GM19328 (cell line): ENCODE results near the gene CACNA1D.

Experiments
- ATAC-seq: cut with Tn5 transposase; IDR thresholded peaks from one replicate; pipeline ENCODE4 v1.9.1; 2021; ENCODE audit warnings: mild to moderate bottlenecking, moderate library complexity; ENCODE audit not compliant: unreplicated experiment

CACNA1D gene

DNA sequence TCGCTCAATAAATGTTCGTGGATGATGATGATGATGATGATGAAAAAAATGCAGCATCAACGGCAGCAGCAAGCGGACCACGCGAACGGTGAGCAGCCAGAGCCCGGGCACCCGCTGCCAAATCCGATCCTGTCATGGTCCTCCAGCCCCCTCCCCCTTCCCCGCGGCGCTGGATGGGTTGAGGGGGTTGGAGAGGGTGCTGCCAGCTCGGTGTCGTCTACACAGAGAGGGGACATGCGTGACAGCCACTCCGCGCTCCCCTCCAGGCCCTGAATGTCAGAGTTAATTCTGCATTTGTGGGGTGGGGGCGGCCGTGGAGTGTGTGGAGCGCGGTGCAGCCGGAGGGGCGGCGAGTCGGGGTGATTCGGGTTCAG lies 722 bp downstream of the CACNA1D start:
- no peak for ATAC-seq

DNA sequence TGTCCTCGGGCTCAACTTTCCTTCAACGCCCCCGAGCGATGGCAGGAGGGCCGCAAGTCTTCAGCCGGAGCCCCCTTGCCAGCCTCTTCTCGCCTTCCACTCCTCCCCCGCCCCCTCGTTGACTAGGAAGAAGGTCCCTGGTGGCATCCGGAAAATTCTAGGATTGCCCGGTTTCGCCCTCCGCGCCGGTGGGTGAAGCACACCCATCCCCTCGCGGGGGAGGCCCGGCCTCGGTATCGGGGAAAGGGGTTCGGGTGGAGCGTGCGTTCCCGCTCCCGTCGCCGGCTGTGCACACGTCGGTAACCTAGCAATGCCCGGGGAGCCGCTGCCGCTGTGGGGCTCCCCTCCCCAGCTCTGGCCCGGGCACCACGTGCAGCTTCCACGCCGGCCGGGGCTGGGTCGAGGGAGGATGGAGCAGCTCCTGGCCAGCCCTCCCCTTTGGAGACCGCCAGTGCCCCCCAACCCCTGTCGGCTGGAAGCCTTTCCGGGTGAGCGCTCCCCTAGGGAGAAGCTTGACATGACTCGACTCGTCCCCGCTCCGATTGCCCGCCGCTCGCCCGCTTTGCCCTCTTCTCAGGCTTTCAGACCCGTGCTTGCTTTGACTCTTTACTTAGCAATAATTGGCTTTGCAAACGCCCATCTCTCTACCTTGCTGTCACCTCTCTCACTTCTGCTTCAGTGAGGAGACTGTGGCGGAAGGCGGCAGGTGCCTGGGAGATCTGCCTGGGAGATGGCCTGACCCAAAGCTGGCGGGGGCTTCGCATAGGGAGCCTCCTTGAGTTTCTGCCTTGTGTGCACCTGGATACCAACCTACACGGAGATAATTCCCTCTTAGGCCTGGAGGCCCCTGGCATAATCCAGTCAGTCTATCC lies 1.3 kb downstream of the CACNA1D start:
- ATAC-seq: no peak

DNA sequence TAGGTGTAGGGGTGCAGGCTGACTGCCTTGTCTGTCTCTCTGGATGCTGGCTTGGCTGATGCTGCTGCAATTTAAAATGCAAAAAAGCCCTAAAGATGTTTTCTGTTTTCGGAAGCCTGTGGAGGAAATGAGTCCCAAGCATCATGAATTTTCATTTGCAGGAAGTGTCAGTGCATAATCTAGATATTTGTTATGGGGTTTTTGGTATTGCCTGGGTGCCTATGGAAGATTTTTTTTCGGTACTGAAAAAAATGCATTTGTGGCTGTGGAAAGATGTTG lies 1.9 kb downstream of the CACNA1D start:
- ATAC-seq: no peak

DNA sequence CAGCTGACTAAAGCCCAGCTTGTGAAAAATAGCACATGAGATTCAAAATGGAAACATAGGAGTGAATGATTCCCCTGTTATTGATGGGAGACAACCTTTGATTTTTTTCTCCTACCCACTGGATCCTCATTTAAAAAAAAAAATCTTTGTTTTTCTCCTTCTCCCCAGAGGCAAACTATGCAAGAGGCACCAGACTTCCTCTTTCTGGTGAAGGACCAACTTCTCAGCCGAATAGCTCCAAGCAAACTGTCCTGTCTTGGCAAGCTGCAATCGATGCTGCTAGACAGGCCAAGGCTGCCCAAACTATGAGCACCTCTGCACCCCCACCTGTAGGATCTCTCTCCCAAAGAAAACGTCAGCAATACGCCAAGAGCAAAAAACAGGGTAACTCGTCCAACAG lies 2.6 kb downstream of the CACNA1D start:
- ATAC-seq: no peak

DNA sequence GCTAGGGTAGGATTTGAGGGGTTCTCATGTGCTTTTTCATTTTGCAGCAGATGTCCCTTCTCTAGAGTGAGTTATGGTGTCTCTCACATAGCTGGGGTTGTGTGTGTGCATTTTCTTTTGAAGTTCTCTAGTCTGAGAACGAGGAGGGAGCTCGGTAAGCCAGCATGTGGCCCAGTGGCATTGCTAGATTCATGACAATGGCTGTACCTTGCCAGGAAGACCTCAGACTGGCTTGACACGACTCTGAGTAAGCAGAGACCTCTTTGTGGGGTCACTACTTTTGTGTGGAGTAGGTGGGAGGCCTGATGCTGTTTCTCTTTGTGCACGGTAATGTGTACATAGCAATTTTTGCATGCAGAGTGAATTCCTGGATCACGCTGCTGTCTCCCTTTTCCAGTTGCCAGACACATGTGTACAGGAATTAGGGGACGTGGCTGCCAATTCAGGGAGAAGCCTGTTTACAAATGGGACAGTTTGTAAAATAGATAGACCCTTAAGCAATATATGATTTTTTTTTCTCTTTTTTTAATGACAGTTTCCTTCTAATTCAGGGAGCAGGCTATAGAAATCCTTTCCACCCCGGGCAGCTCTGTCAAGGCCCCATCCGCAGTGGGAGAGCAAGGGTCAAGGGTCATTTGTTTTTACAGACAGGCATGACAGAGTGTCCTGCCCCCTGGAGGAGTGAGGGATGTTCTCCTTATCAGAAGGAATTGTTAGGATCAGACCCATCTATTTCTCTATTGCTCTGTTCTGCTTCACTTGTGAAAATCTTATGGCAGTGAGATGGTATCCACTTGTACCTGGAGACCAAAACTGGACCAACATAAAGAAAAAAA lies 4.6 kb downstream of the CACNA1D start:
- no peak for ATAC-seq

DNA sequence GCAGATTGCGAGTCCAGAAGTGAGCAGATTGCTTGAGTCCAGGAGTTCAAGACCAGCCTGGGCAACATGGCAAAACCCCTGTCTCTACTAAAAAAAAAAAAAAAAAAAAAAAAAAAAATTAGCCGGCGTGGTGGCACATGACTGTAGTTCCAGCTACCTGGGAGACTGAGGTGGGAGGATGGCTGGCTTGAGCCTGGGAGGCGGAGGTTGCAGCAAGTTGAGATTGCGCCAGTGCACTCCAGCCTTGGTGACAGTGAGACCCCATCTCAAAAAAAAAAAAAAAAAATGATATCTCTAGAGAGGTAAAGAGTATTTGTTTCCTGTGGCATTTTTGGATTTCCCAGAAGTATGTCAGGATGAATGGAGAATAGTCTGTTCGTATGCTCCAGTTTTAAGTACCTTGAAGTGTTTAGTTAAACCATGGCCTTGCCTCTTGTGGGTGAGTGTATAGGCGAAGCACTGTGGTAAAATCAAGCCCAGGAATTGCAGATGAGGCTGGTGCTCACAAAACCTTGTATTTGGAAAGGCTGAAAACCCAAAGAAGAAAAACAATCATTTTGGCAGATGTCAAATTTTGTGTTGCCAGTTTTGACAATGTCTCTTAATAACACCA lies 5.9 kb downstream of the CACNA1D start:
- no peak for ATAC-seq

DNA sequence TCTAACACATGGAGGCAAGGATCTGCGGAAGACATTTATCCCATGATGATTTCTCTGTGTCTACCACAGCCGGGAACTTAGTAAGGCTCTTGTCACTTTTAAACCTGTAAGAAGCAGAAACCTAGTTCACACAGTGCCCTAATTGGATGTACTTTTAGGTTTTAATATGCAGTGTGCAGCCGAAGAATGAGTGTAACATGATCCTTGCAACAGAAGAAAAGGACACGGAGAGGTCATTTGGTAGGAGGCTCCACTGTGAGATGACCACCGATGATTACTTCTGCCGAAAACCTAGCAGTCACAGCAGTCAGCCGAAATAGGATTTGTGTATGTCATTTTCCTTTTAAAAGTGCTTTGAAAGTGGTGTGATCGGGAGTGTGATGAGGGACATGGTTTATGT lies 6.8 kb downstream of the CACNA1D start:
- no peak for ATAC-seq

DNA sequence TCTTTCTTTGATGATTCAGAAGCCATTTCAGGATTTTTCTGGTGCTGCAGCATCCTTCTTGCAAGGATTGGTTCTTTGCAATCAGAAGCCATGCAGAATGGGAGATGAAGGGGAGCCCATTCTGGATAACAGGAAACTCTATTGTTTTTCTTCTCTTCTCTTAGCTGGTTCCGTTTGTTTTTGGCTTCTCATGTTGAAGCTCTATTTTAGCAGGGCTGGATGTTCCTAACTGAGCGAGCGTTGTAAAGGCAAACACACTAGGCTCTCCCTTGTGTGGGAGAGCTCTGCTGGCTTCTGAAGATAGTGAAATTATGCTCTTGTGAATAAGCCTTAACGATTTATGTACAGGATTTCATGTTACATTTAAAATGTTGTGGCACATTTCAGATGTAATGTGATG lies 8.3 kb downstream of the CACNA1D start:
- ATAC-seq: no peak

DNA sequence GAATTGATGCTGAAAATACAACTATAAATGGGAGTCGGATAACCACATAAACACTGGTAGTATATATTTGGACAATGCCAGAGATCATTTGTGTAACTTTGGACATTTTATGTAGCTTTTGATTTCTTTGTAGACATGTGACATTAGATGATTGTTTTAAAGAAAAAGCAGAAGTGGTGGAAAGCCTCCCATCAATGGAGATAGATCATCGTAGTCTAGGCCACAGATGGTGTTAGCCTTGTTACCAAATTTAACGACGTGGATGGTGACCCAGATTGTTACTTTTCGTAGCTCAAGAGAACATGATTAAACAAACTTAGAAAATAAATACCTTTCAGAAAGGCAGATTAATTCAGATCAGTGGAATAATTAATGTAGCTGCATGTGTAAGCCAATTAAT lies 8.8 kb downstream of the CACNA1D start:
- no peak for ATAC-seq

DNA sequence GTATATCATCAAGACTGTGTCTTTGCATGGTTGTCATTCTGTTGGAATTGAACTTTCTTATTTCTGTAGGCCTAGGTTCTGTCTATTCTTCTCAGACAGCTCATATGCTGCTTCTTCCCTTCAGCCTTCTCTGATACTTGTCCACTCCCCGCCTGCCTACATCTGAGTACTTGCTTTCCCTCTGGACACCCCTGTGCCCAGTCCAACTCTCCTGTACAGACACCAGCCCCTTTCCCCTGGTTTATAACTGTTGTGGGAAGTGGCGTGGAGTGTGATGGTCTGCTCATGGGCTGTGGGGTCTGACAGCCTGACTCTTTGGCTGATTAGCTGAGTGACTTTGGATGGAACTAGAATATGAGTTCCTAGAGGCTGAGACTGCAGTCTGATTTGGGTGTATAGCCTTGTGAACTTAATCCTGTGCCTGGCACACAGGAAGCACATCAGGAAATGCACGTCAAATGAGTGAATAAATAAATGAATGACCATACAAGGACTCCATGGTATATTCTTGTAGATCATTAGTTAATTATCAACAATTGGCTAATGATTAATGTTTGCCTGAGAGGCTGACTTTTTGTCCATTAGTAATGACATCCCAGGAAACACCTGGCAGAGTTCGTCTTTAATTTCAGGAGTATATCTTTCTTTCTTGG lies 11.8 kb downstream of the CACNA1D start:
- ATAC-seq: no peak

DNA sequence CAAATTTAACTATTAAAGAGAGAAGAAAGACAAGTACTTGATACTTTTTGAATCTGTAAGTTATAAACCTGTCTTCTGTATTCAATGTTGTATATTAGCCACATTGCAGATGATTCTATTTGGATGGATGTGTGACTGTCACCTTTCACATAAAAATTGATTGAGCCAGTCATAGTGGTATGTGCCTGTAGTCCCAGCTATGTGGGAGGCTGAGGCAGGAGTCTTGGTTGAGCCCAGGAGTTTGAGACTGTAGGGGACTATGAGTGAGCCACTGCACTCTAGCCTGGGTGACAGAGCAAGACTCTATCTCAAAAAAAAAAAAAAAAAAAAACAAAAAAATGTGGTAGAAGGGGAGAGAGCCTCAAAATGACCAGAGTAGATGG lies 12.3 kb downstream of the CACNA1D start:
- ATAC-seq: no peak

DNA sequence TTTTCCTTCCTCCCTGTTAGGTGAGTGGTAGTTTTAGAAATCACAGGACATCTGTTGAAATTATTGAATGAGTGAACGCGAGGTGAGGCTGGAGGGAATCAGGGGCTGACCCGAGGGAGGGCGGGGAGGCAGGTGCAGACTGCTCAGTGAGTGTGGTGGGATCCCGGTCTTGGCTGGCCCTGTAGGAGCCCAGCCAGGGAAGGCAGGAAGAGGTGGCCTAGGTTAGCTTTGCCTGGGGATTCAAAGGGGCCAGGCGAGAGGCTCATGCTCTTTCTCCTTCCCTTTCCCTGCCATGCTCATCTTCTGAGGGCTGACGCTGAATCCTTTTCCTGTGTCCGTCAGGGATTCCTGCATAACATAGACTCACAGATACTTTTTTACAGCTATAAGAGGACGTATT lies 15.1 kb downstream of the CACNA1D start:
- ATAC-seq: no peak

DNA sequence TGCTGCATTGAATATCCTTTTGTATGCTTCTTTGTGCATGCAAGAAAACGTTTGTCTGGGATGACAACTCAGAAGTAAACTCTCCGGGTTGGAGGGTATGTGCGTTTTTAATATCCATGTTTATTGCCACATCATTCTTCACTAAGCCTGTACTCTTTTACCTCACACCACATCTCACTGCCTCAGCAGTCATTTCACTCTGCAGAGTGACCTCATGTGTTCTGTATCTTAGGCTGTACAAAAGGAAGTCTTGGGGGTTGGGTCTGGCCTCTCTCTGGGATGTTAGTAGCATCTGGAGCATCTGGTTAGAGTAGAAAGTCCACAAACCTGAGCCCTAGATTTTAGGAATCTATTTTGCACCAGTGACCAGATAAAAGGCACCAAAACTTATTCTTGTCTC lies 16.1 kb downstream of the CACNA1D start:
- no peak for ATAC-seq

DNA sequence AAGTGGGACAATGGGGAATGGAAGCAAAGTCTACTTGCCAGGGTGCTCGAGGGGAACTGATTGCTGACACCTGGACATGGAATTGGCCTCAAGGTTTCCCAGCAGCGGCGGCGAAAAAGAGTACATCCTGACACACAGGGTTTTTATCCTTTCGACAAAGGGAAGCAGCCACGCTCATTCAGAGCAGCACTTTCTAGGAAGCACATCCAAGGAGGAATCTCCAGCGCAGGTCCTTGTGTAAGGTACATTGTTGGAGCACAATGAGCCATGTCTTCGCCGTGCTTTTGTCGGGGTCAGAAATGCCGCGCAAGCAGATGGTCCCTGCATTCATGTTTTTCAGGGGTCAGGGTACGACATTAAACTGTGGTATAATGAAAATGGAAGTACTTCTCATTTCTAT lies 16.8 kb downstream of the CACNA1D start:
- ATAC-seq: no peak

DNA sequence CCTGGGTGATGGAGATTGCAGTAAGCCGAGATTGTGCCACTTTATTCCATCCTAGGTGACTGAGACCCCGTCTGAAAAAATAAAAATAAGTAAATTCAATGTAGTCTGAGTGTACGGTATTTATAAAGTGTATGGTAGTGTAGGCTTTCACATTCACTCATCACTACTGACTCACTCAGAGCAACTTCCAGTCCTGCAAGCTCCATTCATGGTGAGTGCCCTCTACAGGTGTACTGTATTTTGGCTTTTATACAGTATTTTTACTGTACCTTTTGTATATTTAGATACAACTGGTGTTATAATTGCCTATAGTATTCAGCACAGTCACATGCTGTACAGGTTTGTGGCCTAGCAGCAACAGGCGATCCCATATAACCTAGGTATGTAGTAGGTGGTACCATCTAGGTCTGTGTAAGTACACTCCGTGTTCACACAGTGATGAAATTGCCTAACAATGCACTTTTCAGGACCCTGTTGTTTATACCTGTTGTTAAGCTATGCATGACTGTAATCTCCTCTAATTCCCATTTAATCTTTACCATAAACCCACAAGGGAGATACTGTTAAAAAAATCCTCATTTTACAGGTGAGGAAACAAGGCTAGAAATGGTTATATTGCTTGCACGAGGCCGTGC lies 19.3 kb downstream of the CACNA1D start:
- ATAC-seq: no peak

DNA sequence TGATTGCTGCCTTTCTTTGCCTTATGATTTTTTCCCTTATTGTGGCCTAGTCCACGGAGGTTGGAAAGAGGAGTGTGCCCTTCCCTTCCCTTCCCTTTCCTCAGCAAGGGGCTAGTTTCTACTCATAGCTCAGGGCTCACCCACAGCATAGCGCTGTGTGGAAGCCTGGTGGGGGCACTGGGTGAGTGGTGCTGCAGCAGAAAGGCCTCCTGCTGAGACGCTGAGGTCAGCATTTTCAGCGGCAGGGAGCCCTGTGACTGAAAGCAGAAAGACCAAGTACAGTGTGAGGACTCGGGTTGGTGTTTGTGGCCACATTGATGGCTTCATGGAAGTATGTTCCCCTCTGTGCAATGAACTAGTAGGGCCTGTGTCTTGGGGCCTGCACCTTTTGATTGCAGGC lies 21.9 kb downstream of the CACNA1D start:
- ATAC-seq: no peak

DNA sequence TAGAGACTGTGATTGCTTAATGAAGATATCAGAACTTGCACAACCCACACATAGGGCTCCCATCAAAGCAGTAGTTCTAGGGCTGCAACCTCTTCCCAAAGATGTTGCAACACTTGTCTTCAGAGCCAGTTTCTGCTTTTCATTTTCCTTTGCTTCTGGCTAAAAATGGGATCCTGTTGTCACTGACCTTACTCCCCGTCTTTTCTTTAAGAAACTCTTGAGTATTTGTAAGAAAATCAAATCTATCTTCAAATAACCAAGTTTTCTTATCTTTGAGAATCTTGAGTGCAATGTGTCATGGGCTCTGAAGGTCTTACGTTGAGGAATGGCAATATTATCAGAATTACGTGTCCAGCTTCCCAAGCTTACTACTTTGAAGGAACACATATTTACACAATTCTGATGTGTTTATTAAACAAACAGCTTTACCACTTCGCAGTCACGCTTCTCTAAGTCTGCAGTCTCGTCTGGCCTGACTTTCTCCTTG lies 24.1 kb downstream of the CACNA1D start:
- no peak for ATAC-seq

DNA sequence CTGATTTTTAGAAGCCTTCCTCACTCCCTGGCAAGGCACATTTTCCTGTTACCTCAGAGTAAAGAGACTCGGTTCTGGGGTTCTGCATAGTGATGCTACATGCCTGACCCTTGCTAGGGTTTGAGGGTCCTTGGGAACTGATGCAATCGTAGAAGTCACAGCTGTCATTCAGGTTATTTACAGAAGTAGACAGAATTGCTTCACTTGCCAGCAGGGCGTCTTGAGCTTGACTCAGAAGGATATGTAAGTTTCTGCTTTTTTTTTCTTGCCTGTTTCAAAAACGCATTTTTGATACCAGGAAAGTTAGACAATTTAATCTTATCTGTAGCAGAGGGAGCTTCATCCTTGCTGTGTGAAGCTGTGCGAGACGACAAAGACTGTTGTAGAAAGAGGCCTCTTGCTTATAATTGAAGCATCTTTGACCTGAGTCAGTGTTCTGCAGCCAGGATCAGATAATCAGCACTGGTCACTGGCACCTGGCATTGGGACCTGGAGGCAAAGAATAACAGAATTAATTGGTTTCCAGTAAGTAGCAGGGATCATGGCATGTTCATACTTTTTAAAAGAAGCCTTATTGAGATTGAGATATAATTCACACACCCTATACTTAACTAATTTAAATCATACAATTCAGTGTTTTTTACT lies 24.8 kb downstream of the CACNA1D start:
- no peak for ATAC-seq

DNA sequence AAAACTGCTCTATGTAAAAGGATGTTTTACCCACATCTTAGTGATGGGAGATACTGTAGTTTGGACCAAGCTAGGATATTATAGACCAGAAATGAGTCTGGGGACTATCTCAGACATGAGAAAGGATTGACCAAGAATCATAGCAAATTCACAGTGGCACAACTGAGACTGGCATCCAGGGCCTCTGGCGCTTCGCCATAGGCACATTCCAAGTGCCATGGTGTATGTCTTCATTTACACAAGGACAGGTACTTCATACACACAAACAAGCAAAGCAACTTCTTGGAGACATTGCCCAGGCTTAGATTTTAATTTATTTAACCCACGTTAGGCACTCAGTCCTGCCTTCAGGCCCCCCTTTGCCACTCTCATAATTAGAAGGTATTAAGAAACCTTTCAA lies 28.9 kb downstream of the CACNA1D start:
- ATAC-seq: no peak

DNA sequence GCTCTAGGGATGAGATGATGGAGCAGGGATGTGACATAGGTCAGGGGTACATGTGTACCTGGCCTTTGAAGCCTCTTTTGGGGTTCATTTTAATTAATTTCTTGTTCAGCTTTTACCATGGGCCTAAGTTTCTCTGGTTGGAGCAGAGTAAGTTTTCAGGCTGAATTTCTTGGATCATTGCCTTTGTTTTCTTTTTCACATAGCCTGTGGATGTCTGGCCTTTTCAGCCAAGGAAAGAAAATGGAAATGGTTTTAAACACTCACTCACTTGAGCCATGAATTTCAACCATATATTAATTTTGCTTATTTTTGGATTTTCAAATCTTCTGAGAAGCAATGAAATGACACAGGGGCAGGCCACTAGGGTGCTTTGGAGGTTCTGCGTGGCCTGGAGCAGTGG lies 30.2 kb downstream of the CACNA1D start:
- no peak for ATAC-seq
